ENCODE data around the gene AGXT2. TPM values are rescaled to one million over a fixed set of nuclear protein-coding genes. Genes with fewer than 3 reads are reported as not detected.

The AGXT2 gene
- total RNA-seq, 1 donor from 2014 or later, result not detected

GRCh38 chr5:35024911-35025510 is 22.7 kb downstream of the AGXT2 start:
- no peak for TF ChIP-seq CTCF (IDR thresholded peaks at IDR 0.05; ENCODE audit: unreplicated experiment)
- DNase-seq (ENCODE audit: low spot score in 2 of 2, unreplicated experiment in 2 of 2), result no peak
- no peaks in the 10 kb centered on the region for H3K9me3 Mint-ChIP-seq
- peaks cover 5% of the 10 kb centered on the region for H3K27me3 Mint-ChIP-seq (ENCODE audit: low read depth)
- H3K27ac Mint-ChIP-seq, result no peak overlapping the region
- H3K4me1 Mint-ChIP-seq, result no peaks in the 10 kb centered on the region
- no peak overlapping the region for H3K4me3 Mint-ChIP-seq
- H3K36me3 Mint-ChIP-seq, result no peaks in the 10 kb centered on the region

- peaks cover 5% of the 10 kb centered on the region for H3K27me3 Mint-ChIP-seq (ENCODE audit: low read depth)
- no peak for TF ChIP-seq CTCF (IDR thresholded peaks at IDR 0.05; ENCODE audit: unreplicated experiment)
- H3K9me3 Mint-ChIP-seq, result no peaks in the 10 kb centered on the region
- H3K4me1 Mint-ChIP-seq, result no peaks in the 10 kb centered on the region
- DNase-seq (ENCODE audit: low spot score in 2 of 2, unreplicated experiment in 2 of 2), result no peak
- no peak overlapping the region for H3K4me3 Mint-ChIP-seq
- no peaks in the 10 kb centered on the region for H3K36me3 Mint-ChIP-seq
- H3K27ac Mint-ChIP-seq, result no peak overlapping the region
These were observed 24.2 kb downstream of the AGXT2 start for GRCh38 chr5:35023391-35024178.

GRCh38 chr5:35016174-35017051 is 31.3 kb downstream of the AGXT2 start:
- peaks cover 10% of the 10 kb centered on the region for H3K4me1 Mint-ChIP-seq
- no peak overlapping the region for H3K27ac Mint-ChIP-seq
- peaks cover 7% of the 10 kb centered on the region for H3K9me3 Mint-ChIP-seq
- H3K4me3 Mint-ChIP-seq, result no peak overlapping the region
- no peak for DNase-seq (ENCODE audit: low spot score in 2 of 2, unreplicated experiment in 2 of 2)
- H3K36me3 Mint-ChIP-seq, result no peaks in the 10 kb centered on the region
- no peaks in the 10 kb centered on the region for H3K27me3 Mint-ChIP-seq (ENCODE audit: low read depth)
- TF ChIP-seq CTCF (IDR thresholded peaks at IDR 0.05; ENCODE audit: unreplicated experiment), result no peak

- no peaks in the 10 kb centered on the region for H3K27me3 Mint-ChIP-seq (ENCODE audit: low read depth)
- peaks cover 7% of the 10 kb centered on the region for H3K9me3 Mint-ChIP-seq
- no peak for TF ChIP-seq CTCF (IDR thresholded peaks at IDR 0.05; ENCODE audit: unreplicated experiment)
- DNase-seq (ENCODE audit: low spot score in 2 of 2, unreplicated experiment in 2 of 2), result no peak
- H3K4me3 Mint-ChIP-seq, result no peak overlapping the region
- no peak overlapping the region for H3K27ac Mint-ChIP-seq
- peaks cover 11% of the 10 kb centered on the region for H3K4me1 Mint-ChIP-seq
- H3K36me3 Mint-ChIP-seq, result no peaks in the 10 kb centered on the region
These were observed 32.7 kb downstream of the AGXT2 start for GRCh38 chr5:35015063-35015462.

DNA sequence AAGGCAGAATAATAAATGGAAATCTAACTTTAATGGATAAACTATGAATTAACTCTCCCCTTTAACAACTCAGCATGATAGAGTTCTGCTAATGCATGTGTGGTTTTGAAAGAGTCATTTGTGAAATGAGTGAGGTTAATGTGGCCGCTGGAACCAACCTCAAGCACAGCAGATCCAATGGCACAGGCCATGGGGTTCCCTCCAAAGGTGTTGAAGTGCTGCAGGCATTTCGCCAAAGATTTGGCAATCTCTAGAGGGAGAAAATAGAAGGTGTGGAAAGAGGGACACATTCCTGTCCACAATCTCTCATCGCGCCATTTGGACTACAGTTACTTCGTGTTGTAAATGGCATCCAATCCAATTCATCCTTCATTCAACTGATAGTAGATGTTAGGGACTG is 35.0 kb downstream of the AGXT2 start:
- no peaks in the 10 kb centered on the region for H3K36me3 Mint-ChIP-seq

More for the DNA sequence above, 35.0 kb downstream of the AGXT2 start:
- H3K9me3 Mint-ChIP-seq, result peaks cover 4% of the 10 kb centered on the region
- no peak for TF ChIP-seq CTCF (IDR thresholded peaks at IDR 0.05; ENCODE audit: unreplicated experiment)
- no peak overlapping the region for H3K4me3 Mint-ChIP-seq
- peaks cover 12% of the 10 kb centered on the region for H3K4me1 Mint-ChIP-seq
- no peaks in the 10 kb centered on the region for H3K27me3 Mint-ChIP-seq (ENCODE audit: low read depth)
- no peak for DNase-seq (ENCODE audit: low spot score in 2 of 2, unreplicated experiment in 2 of 2)
- H3K27ac Mint-ChIP-seq, result no peak overlapping the region

Data from mesothelial cell of epicardium (in vitro differentiated cells).